Measurements from ENCODE around the gene NRG2.

DNA sequence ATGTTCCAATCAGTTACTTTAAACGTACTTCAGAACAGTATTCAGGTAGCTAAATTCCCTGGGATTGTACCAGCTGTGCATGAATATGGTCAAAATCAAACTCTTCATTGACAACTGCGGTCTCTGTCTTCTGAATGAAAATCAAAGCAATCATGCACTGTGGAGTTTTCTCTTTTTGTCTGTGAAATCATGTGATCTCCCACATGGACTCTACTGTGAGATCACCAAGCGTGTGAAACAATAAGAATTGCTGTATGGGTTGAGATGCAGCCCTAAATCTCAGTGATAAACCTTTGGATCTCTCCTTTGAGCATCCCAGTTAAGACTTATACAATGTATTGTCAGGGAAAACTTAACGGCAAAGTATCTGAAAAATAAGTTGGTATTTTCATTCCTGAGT lies 6.1 kb downstream of the NRG2 start:
- TF ChIP-seq TAF1 (IDR thresholded peaks at IDR 0.05; ENCODE audit: borderline replicate concordance, insufficient read depth, low read length) (no peak), SIN3A (IDR thresholded peaks at IDR 0.05; ENCODE audit: borderline replicate concordance, insufficient read depth, low read length) (no peak), POLR2AphosphoS5 (IDR thresholded peaks at IDR 0.05; ENCODE audit: low read depth, low read length) (no peak)
- TF ChIP-seq, protein P1, sequence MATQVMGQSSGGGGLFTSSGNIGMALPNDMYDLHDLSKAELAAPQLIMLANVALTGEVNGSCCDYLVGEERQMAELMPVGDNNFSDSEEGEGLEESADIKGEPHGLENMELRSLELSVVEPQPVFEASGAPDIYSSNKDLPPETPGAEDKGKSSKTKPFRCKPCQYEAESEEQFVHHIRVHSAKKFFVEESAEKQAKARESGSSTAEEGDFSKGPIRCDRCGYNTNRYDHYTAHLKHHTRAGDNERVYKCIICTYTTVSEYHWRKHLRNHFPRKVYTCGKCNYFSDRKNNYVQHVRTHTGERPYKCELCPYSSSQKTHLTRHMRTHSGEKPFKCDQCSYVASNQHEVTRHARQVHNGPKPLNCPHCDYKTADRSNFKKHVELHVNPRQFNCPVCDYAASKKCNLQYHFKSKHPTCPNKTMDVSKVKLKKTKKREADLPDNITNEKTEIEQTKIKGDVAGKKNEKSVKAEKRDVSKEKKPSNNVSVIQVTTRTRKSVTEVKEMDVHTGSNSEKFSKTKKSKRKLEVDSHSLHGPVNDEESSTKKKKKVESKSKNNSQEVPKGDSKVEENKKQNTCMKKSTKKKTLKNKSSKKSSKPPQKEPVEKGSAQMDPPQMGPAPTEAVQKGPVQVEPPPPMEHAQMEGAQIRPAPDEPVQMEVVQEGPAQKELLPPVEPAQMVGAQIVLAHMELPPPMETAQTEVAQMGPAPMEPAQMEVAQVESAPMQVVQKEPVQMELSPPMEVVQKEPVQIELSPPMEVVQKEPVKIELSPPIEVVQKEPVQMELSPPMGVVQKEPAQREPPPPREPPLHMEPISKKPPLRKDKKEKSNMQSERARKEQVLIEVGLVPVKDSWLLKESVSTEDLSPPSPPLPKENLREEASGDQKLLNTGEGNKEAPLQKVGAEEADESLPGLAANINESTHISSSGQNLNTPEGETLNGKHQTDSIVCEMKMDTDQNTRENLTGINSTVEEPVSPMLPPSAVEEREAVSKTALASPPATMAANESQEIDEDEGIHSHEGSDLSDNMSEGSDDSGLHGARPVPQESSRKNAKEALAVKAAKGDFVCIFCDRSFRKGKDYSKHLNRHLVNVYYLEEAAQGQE (IDR thresholded peaks at IDR 0.05; ENCODE audit: insufficient read depth in 1 of 2, low read depth in 2 of 2, low read length in 2 of 2): no peak

All from PFSK-1 (cell line).